ENCODE measurements around the gene ANKS1A. TPM values are rescaled to one million over a fixed set of nuclear protein-coding genes. Genes with fewer than 3 reads are reported as not detected.

Gene ANKS1A
- total RNA-seq, 3 donors from 2014 or later (not counting 1 experiment from before 2014, with no cell fraction given): 10.4 to 11.5 (median 10.9) TPM

GRCh38 chr6:34953061-34954025 lies 64.3 kb downstream of the ANKS1A start:
- TF ChIP-seq CTCF (IDR thresholded peaks at IDR 0.05): no peak
- Mint-ChIP-seq H3K27me3 (ENCODE audit: low read depth in 2 of 2) (no peaks in the 10 kb centered on the region), H3K4me3 (no peak overlapping the region), H3K9me3 (no peaks in the 10 kb centered on the region), H3K4me1 (peaks cover 5 to 17% of the 10 kb centered on the region in 2 donors), H3K36me3 (no peaks in the 10 kb centered on the region), H3K27ac (no peak overlapping the region)
- Histone ChIP-seq H3K27me3 (ENCODE audit: control insufficient read depth, insufficient read depth, low read length) (no peaks in the 10 kb centered on the region), H3K36me3 (ENCODE audit: control insufficient read depth, insufficient read depth, low read length) (no peaks in the 10 kb centered on the region), H3K4me1 (ENCODE audit: control insufficient read depth, insufficient read depth, low read length) (no peaks in the 10 kb centered on the region), H3K27ac (ENCODE audit: low read length) (no peak overlapping the region), H3K9me3 (ENCODE audit: control insufficient read depth, insufficient read depth, low read length) (no peaks in the 10 kb centered on the region), H3K4me3 (ENCODE audit: low read length) (no peak overlapping the region)
- DNase-seq (no peak), ATAC-seq (no peak)
- intact Hi-C loops (cut with micrococcal nuclease): no loop called here
- WGBS (ENCODE audit: insufficient coverage): 89% methylated on average over 2 of the region's 2 CpGs

GRCh38 chr6:34955442-34955841 lies 66.4 kb downstream of the ANKS1A start:
- Histone ChIP-seq H3K4me3 (ENCODE audit: low read length) (no peak overlapping the region), H3K27ac (ENCODE audit: low read length) (no peak overlapping the region), H3K4me1 (ENCODE audit: control insufficient read depth, insufficient read depth, low read length) (no peaks in the 10 kb centered on the region), H3K9me3 (ENCODE audit: control insufficient read depth, insufficient read depth, low read length) (no peaks in the 10 kb centered on the region), H3K27me3 (ENCODE audit: control insufficient read depth, insufficient read depth, low read length) (no peaks in the 10 kb centered on the region), H3K36me3 (ENCODE audit: control insufficient read depth, insufficient read depth, low read length) (peaks cover 2% of the 10 kb centered on the region)
- Mint-ChIP-seq H3K27me3 (ENCODE audit: low read depth in 2 of 2) (no peaks in the 10 kb centered on the region), H3K36me3 (no peaks in the 10 kb centered on the region), H3K27ac (no peak overlapping the region), H3K4me1 (peaks cover 0 to 5% of the 10 kb centered on the region in 2 donors), H3K4me3 (no peak overlapping the region), H3K9me3 (no peaks in the 10 kb centered on the region)
- ATAC-seq (no peak), DNase-seq (no peak)
- WGBS (ENCODE audit: insufficient coverage): 28% methylated on average over 3 of the region's 3 CpGs
- TF ChIP-seq CTCF (IDR thresholded peaks at IDR 0.05): no peak
- intact Hi-C loops (cut with micrococcal nuclease): no loop called here

- Histone ChIP-seq H3K27ac (ENCODE audit: low read length) (no peak overlapping the region), H3K27me3 (ENCODE audit: control insufficient read depth, insufficient read depth, low read length) (no peaks in the 10 kb centered on the region), H3K4me3 (ENCODE audit: low read length) (no peak overlapping the region), H3K4me1 (ENCODE audit: control insufficient read depth, insufficient read depth, low read length) (no peaks in the 10 kb centered on the region), H3K9me3 (ENCODE audit: control insufficient read depth, insufficient read depth, low read length) (no peaks in the 10 kb centered on the region), H3K36me3 (ENCODE audit: control insufficient read depth, insufficient read depth, low read length) (peaks cover 2% of the 10 kb centered on the region)
- ATAC-seq (no peak), DNase-seq (no peak)
- H3K9me3 Mint-ChIP-seq: no peaks in the 10 kb centered on the region
- H3K4me3 Mint-ChIP-seq: no peak overlapping the region
- H3K27me3 Mint-ChIP-seq (ENCODE audit: low read depth in 2 of 2): no peaks in the 10 kb centered on the region
- H3K4me1 Mint-ChIP-seq: peaks cover 0 to 5% of the 10 kb centered on the region in 2 donors
- intact Hi-C loops (cut with micrococcal nuclease): no loop called here
- no peak overlapping the region for H3K27ac Mint-ChIP-seq
- no peak for TF ChIP-seq CTCF (IDR thresholded peaks at IDR 0.05)
- 89% methylated on average over 2 of the region's 2 CpGs for WGBS (ENCODE audit: insufficient coverage)
- no peaks in the 10 kb centered on the region for H3K36me3 Mint-ChIP-seq
Observed at GRCh38 chr6:34957231-34957783, 68.3 kb downstream of the ANKS1A start.

Measured in natural killer cell (primary cell).